ENCODE measurements around the gene ZFP36.
A peak's percentile ranks its signal among the peaks of the same experiment; 100 is the strongest.

The ZFP36 gene

DNA sequence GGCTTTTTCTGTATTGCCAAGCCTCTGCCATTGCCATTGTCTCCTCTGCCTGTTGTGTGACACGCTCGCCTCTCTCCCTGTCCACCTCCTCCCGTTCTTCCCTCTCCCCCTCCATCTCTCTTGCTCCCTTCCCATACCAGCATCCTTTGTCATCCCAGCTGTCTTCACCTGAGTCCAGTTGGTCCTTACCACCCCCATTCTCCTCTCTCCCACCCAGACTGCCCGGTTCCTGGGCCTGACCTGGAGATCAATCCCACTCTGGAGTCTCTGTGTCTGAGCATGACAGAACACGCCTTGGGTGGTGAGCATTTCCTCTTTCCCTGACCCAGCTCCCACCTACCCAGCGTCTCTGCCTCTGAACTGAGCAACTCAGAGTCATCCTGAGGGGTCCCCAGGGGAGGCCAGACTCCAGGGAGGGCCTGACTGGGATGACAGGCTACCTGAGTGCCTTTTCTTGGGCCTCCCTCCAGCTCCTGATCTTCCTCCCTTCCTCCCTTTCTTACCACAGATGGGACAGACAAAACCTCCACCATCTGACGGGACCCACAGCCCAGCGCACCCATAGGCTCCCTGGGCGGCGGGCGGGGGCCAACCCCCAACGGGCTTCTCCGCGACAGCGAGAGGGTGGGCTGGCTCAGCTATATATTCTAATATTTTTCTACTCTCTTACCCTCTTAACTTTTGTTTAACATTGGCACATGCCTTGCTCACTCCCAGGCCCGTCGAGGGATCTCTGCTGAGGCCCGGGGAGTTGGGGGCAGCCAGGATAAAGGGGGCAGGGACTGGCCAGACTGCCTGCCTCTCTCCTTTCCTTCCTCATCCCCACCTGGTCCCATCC is 23.4 kb upstream of the ZFP36 start:
- FAIRE-seq (no peak), DNase-seq (ENCODE audit: insufficient read length, low spot score) (no peak)

DNA sequence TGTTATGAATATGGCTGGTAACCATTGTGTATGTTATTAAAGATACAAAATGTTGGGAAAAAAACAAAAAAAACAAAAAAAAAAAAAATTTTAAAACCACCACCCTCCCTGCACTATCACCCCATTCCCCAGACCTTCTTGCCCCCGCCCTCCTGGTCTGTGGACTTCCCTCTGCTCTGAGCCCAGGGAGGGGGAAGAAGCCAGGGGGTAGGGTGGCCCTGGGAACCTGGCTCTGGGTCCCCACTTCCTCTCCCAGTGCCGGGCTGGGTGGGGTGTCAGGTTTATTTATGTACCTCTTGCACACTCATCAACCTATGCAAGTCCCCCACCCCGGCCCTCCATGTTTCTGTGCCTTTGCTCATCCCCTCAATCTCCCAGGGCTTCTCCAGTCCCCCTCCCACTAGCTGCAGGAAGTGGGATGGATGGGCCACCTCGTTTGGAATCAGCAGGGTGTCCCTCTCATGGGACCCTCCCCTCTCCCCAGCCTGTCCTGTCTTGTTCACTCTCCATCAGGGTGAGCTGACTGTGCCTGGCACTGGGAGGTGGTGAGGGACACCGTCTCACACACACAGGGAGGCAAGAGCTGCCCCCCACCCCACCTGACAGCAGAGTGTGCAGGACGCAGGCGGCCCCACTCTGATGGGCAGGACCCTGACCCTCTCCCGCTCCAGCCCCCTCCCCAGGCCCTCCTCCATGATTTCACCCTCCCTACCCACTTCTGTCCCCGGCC is 21.6 kb upstream of the ZFP36 start:
- FAIRE-seq: peak; percentile 23
- DNase-seq (ENCODE audit: insufficient read length, low spot score): no peak

DNA sequence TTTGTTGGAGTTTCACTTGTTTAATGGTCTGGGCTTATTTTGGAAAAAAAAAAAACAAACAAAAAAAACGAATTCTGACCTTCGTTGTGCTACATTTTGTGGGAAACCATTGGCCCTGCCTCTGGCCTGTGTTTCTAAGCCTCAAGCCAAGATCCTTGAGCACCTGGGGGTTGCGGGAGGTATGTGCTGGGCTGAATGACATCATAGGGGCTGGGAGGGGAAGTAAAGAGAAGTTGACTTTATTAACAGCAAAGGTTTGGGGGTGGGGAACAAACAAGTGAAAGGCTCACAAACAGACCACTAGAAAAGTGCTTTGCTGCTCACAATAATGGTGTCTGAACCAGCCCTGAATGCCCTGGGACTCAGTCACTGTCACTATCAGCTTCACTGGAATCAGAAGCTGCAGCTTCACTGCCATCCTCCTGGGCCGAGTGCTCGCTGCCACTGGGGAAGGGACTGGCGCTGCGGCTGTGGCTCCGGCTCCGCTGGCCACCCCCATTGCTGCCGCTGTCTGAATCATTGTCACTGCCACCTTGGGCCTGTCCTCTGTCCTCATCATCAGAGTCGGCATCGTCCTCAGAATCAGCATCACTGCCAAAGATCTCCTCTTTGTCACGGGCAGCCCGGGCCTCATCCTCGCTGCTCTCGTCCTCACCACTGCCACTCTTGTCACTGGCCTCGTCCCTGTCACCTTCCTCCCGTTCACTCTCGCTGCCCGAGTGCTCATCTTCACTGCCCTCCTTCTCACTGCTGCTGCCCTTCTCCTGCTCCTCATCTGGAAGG is 20.8 kb upstream of the ZFP36 start:
- FAIRE-seq: no peak

DNA sequence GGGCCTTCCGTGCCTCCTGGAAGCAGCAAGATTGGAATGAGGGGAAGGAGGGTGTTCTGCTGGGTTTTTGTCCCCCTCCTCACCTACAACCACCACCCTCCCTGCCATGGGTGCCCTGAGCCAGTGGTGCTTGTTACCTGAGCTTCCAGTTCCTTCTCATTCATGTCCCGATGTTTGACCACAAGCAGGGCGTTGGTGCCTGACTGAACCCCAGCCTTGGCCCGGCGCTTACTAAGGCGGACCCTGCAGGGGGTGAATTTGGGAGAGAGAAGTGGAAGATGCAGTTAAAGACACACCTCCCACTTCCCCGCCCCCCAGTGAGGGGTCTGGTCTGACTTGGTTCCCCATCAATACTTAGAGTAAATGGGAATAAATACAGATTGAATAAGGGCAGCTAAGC is 20.1 kb upstream of the ZFP36 start:
- FAIRE-seq: no peak

More for the DNA sequence above, 20.8 kb upstream of the ZFP36 start:
- no peak for DNase-seq (ENCODE audit: insufficient read length, low spot score)

DNA sequence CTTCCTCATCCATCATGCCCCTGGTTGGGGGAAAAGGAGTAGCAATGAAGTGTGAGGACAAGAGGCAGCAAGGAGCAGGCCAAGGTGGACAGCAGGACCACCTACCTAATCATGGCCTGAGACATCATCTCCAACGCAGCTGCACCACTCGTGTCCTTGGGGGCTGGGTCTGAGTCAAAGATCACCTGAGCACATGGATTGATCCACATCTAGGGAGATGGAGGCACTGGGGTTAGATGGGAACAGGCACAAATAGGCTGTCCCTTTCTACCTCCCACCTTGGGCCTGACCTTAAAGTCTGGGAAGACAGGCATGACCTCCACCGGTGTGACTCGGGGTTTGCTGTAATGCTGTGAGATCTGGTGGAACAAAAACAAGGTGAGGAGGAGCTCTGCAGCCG is 18.0 kb upstream of the ZFP36 start:
- no peak for FAIRE-seq
- DNase-seq (ENCODE audit: insufficient read length, low spot score): no peak

More for the DNA sequence above, 20.1 kb upstream of the ZFP36 start:
- DNase-seq (ENCODE audit: insufficient read length, low spot score): no peak

DNA sequence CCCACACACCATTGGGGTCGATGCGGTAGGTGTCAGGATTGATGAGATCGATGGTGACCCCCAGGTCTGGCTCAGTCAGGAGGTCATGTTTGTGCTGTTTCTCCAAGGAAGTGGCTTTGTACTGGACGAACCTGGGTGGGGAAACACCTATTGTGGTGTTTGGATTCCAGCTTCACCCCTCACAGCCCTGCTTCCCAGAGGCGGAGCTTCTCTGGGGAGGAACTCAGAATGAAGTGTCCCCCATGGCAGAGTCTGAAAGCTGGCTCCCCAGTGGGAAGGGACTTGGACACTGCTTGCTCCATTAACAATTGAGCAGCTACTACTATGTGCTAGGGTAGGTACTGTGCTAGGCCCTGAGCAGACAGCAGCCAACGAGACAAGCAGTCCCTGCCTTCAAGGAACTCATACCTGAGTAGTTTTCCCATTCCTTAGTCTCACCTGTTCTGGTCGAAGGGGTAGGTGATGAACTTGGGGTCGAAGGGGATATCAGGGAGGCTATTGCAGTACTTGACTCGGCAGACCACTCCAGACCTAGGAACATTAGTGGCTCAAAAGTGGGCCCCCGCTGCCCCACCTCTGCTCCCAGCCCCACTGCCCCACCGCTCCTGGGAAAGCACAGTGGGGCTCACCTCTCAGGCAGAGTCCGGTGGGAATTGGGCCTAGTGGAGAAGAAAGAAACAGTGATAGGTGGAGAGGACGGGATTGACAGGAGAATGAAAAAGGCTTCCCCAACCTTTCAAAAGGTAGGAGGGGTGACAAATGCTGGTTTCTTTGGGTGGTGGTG is 16.8 kb upstream of the ZFP36 start:
- no peak for FAIRE-seq
- DNase-seq (ENCODE audit: insufficient read length, low spot score): no peak

DNA sequence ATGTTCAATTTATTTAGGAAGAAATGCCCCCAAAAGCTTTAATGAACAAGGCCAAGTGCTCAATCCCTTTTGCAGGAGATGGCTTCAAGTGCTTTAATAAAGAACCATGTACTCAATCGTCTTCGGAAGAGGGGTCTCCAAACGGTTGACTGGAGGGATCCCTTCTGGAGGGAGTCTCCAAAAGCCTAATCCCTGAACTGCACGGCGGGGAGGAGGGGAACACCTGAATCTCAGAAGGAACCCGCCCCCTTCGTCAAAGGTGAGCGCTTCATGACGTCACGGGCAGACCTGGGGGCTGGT is 16.2 kb upstream of the ZFP36 start:
- no peak for DNase-seq (ENCODE audit: insufficient read length, low spot score)
- FAIRE-seq: no peak

DNA sequence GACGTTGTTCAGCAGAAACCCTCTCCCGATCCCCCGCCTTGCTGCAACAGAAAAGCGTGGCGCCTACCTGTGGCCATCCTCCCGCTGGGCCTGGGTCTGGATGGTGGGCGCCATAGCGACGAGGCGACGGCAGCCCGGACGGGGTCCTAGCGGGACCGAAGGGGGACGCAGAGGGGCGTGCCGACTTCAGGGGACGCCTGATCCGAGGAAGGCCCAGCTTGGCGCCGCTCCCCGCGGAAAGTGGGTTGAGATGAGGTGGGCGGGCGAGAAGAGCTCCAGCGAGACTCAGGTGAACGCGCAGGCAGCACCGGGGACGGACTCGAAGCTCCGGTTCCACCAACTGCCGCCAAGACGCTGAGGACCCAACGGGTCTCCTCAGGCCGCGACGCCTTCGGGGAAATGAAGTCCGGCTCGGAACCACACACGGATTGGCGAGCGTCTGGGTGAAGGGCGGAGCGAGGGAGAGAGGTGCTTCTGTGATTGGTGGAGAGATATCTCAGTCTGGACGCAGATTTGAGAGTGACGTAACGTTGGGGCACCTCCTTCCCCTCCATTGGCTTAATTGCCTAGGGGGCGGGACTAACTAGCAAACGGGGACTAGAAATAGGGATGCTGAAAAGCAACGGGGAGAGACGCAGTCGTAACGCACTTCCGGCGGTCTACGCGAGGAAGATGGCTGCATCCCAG is 15.8 kb upstream of the ZFP36 start, which contains the start of the genes MED29 and PAF1:
Gene MED29 (plus strand): TSS at position 628 of the 687 bp plus-strand sequence. CDS start 45 bp downstream, at position 673.
Gene PAF1 (minus strand): TSS at position 356 of the 687 bp plus-strand sequence. CDS start 242 bp downstream, at position 114.
- FAIRE-seq (peak; percentile 99), DNase-seq (ENCODE audit: insufficient read length, low spot score) (peak; percentile 98)

DNA sequence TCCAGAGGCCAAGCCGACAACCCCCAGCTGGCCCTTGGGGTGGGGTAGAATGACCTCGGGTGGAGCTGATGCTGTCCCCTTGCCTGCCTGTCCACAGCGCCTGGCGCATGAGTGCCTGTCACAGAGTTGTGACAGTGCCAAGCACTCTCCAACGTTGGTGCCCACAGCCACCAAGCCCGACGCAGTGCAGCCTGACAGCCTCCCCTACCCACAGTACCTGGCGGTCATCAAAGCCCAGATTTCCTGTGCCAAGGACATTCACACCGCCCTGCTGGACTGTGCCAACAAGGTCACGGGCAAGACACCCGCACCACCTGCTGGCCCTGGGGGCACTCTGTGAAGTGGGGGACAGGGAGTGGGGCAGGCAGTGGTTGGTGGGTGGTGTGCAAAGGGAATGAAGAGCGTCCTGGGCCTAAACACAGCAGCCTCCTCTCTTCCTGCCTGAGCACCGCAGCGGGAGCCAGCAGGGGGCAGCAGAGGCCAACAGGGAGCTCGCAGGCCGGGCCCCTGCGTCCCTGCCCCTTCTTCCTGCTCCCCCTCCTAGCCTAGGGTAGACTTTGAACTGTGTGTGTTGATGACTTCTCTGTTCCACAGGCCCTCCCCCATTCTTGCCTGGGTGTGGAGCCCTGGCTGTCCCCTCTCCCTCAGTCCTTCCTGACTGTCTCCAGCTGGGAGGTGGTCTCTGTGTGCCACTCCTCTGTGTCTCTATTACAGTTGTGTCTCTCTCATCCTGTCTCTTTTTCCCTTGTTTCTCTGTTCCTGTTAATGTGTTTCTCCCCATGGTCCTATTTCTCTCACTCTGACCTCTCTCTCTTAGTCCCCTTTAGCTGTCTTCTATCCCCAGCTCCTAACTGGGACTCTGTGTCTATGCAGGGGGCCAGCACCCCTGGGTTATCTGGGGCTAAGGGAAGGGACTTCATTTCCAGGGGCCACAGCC is 9.0 kb upstream of the ZFP36 start:
- DNase-seq (ENCODE audit: insufficient read length, low spot score) (peak; percentile 77), FAIRE-seq (no peak)

DNA sequence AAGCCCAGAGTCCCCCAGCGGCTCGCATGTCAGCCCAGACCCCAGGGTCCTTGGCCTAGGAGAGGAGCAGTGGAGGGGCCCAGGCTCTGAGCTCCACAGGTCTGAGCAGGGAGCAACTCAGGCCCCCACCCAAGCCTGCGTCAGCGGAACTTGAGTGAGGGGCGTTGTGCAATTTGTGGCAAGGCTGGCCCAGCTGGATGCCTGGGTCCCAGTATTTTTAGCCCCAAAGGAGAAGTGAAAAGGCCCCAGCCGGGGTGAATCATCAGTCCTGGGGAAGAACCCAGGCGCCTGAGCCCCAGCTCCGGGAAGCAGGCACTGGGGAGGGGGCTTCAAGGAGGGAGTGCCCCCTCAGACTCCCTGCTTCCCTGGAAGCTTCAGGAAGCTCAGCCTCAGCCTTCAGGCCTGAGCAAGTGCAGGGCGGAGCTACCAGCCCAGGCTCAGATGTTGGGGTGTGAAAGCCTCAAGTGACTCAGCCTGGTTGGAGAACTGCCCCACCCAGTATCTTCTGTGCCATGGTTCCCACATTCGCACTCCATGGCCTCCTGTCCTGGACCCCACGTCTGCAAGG is 8.3 kb upstream of the ZFP36 start:
- FAIRE-seq (no peak), DNase-seq (ENCODE audit: insufficient read length, low spot score) (no peak)

DNA sequence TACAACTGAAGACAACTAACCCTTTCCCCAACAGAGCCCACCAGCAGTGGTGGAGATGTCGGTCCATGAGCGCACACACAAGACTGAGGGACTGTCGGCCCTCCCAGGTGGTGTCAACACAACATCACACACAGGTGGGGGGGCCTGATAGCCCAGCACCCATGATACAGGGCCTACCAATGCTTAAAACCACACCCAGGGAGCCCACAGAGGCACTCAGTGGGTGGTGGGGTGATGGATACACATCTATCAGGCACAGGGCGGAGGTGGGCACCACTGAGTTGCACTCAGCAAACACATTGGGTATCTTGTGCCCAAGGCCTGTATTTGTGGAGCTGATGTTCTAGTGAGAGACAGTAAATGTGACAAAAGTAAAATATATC is 7.0 kb upstream of the ZFP36 start:
- DNase-seq (ENCODE audit: insufficient read length, low spot score) (no peak), FAIRE-seq (no peak)

DNA sequence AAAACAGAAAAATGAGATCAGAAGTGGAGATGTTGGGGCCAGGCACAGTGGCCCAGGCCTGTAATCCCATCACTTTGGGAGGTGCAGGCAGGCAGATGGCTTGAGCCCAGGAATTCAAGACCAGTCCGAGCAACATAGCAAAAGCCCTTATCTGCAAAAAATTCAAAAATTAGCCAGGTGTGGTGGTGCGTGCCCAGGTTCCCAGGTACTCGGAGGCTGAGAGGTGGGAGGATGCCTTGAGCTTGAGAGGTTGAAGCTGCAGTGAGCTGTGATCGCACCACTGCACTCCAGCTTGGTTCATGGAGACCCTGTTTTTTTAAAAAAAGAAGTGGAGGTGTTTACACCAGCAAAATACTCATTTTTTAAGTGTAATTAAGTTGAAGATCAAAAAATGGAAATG is 6.6 kb upstream of the ZFP36 start:
- DNase-seq (ENCODE audit: insufficient read length, low spot score) (no peak), FAIRE-seq (no peak)

DNA sequence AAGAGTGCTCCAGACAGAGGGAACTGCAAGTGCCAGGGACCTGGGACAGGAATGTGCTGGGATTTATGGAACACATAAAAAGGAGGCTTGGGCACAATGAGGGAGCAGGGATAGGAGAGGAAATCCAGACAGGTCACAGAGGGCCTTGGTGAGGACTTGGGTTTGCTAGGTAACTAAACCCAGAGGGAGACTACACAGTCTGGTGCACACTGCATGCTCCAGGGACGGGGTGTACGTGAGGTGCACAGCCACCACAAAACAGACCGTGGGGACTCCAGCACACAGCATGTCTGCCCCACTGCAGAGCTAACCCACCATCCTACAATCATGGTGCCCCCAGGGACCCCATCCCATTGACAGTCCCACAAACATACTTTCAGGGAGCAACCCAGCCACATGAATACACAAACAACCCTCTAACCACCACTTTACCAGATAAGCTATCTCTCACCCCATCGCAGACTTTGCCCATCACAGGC is 5.5 kb upstream of the ZFP36 start:
- DNase-seq (ENCODE audit: insufficient read length, low spot score) (no peak), FAIRE-seq (no peak)

DNA sequence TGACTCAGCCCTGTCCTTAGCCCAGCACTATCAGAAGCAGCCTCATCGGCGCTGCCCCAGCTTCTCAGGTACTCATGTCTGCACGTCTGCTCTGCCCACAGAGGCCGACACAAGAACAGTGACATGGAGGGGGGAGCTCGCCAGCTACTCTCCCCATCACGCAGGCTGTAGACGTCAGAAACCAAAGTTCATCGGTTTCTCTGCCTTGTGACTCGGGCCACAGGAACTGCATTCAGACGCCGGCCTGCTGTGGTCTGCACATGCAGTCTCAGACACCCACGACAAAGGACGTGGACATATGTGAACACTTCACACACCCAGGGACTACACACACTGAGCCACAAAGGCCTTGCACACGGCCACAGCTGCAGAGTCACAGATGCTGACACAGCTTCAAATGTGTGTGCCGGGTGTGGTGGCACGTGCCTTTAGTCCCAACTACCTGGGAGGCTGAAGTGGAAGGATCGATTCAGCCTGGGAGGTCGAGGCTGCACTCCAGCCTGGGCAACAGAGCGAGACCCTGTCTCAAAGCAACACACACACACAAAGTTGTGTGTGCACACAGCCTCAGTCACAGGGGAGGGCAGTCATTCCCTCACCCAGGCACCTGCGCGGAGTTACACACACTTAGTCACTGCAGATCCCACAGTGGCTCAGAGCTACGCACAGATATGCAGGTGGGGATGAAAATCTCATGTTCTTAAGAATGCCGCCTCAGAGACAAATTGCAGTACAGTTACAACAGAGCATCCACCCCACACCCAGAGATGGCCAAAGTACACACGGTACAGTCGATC is 4.9 kb upstream of the ZFP36 start:
- FAIRE-seq (no peak), DNase-seq (ENCODE audit: insufficient read length, low spot score) (no peak)

DNA sequence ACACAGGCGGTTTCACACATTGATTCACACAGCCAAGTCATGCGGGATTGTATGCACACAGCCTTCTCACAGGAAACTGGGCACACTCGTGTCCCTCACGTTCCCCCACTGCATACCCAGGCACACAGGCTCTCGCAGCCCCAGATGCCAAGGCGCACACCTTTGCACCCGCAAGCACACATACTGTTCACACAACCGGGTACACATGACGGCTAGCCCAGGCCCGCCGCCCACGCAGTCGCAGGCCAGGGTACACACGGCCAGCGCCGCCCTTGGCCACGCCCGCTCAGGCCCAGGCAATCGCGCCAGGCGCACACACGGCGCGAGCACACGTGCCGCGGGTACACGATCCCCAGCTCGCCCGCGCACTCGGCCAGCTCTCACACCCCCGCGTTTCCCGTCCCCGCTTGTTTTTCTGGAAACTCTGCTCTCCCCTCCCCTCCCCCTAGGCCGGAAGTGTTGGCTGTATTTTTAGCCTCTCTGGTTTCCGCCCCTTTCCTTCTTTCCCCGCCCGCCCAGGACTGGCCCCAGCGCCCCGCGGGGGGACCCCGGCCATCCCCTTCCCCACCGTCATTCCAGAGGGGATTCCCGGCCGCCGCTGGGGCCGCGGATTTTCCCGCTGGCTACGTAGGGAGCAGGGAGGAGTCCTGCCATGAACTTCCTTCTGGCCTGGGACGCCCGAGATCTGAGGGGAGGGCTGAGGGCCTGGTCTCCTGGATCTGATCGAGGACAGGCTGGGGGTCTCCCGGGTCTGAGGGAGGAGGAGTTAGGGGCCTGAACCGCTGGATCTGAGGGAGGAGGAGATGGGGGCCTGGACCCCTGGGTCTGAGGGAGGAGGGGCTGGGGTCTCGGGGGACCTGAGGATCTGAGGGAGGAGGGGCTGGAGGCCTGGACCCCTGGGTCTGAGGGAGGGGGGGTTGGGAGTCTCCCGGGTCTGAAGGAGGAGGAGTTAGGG is 4.0 kb upstream of the ZFP36 start:
- DNase-seq (ENCODE audit: insufficient read length, low spot score) (no peak), FAIRE-seq (peak; percentile 51)
